GM12865 (cell line): Measurements from ENCODE around the gene ROR2.
"Not testable (repeated sequence)": the region's sequence is repeated elsewhere in the genome, so short reads cannot be mapped to it uniquely, and the experiment has no call there.

ENCODE experiments used
- DNase-seq: peaks from one replicate; pipeline ENCODE4 v3.0.0; 2010; ENCODE audit warnings: low read depth
- H3K4me3 ChIP-seq: 2 replicates; pipeline ENCODE4 v1.5.1; 2011; ENCODE audit warnings: mild to moderate bottlenecking, low read depth, low read length, control low read depth
- CTCF ChIP-seq: IDR thresholded peaks from 2 replicates; pipeline ENCODE4 v1.5.1; 2011; ENCODE audit warnings: low read length, control low read depth, low read depth, inconsistent platforms; ENCODE audit not compliant: insufficient read depth; ENCODE audit errors: missing control alignments

Gene ROR2

GRCh38 chr9:91625331-91625730 is 324.7 kb downstream of the ROR2 start:
- H3K4me3 ChIP-seq = no peak overlapping the region
- no peak for TF ChIP-seq CTCF
- no peak for DNase-seq

GRCh38 chr9:91623004-91623403 is 327.0 kb downstream of the ROR2 start:
- no peak overlapping the region for H3K4me3 ChIP-seq
- DNase-seq = no peak
- TF ChIP-seq CTCF = no peak

GRCh38 chr9:91622121-91622520 is 327.9 kb downstream of the ROR2 start:
- not testable (repeated sequence) for H3K4me3 ChIP-seq, DNase-seq

- not testable (repeated sequence) for H3K4me3 ChIP-seq, DNase-seq
Observed at GRCh38 chr9:91614044-91614443, 336.0 kb downstream of the ROR2 start.

GRCh38 chr9:91611582-91611981 is 338.4 kb downstream of the ROR2 start:
- TF ChIP-seq CTCF = no peak
- H3K4me3 ChIP-seq = no peak overlapping the region
- no peak for DNase-seq

GRCh38 chr9:91606255-91606995 is 343.6 kb downstream of the ROR2 start:
- no peak for DNase-seq
- TF ChIP-seq CTCF = no peak
- H3K4me3 ChIP-seq = no peak overlapping the region

- DNase-seq = no peak
- no peak for TF ChIP-seq CTCF
- no peak overlapping the region for H3K4me3 ChIP-seq
Observed at GRCh38 chr9:91604451-91605179, 345.4 kb downstream of the ROR2 start.

- TF ChIP-seq CTCF = no peak
- DNase-seq = no peak
- H3K4me3 ChIP-seq = no peak overlapping the region
Observed at GRCh38 chr9:91603932-91604331, 346.1 kb downstream of the ROR2 start.
